Kidney glomerular epithelial cell (primary cell): ENCODE measurements around the gene NCR2.

Experiments used
- DNase-seq: peaks from one replicate; lab custom pipeline; 2025; lab: John Stamatoyannopoulos, UW

The NCR2 gene

DNA sequence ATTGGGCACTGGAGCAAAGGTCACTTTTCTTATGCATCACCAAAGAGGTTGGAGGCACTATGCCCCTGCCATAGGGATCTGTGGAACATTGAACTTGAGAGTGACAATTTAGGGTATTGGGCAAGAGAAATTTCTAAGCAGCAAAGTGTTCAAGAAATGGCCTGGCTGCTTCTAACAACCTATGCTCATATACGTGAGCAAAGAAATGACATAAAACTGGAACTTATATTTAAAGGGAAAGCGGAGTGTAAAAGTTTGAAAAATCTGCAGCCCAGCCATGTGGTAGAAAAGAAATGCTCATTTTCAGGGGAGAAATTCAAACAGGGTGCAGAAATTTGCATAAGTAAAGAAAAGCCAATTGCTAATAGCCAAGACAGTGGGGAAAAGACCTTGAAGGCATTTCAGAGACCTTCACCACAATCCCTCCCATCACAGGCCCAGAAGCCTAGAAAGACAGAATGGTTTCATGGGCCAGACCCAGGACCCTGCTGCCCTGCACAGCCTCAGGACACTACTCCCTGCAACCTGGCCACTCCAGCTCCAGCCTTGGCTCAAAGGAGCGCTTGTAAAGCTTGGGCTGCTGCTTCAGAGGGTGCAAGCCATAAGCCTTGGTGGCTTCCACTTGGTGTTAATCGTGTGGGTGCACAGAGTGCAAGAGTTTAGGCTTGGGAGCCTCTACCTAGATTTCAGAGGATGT, 24.4 kb downstream of the NCR2 start:
- DNase-seq, result no peak

DNA sequence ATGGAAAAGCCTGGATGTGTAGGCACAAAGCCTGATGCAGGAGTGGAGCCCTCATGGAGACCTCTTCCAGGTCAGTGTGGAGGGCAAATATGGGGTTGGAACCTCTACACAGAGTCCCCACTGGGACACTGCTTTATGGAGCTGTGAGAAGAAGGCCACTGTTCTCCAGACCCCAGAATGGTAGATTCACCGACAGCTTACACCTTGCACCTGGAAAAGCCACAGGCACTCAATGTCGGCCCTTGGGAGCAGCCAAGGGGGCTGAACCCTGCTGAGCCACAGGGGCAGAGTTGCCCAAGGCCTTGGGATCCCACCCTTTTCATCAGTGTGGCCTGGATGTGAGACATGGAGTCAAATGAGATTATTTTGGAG, 24.9 kb downstream of the NCR2 start:
- no peak for DNase-seq

DNA sequence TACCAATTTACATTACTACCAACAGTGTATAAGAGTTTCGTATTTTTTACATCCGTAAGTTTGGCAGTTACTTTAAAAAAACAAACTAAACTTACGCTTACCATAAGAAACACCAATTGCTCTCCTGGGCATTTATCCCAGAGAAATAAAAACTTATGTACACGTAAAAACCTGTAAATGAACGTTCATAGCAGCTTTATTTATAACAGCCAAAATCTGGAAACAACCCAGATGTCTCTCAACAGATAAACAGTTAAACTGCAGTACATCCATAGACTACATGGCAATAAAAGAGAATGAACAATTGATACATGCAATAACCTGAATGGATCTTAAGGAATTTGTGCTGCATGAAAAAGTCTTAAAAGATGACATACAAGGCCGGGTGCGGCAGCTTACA, 30.7 kb downstream of the NCR2 start:
- no peak for DNase-seq

DNA sequence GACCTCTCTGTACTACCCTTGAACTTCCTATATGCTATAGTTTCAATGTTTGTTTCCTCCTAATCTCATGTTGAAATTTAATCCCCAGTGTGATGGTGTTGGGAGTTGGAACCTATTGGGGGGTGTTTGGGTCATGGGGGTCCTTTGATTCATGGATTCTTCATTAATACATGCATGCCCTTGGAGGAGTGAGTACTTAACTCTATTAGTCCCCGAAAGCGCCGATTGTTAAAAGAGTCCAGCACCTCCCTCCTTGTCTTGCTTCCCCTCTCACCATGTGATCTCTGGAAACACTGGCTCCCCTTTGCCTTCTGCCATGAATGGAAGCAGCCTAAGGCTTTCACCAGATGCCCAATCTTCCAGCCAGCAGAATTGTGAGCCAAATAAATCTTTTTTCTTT, 31.7 kb downstream of the NCR2 start:
- no peak for DNase-seq

DNA sequence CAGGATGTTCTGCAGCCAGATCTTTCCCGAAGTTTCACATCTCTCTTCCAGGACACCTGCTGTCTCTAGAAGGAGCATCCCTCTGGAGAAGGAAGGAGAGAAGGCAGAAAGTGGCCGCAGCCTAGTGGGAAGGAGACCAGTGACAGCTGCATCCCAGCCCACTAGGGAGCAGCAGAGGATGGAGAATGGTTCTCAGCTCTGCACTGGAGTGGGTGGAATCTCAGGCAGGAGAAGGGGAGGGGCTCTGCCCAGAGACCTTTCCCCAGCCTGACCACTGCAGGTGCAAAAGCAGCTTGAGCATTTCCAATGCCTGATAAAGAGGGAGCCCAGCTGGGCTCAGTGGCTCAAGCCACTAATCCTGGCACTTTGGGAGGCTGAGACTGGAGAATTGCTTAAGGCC, 32.3 kb downstream of the NCR2 start:
- DNase-seq, result peak; percentile 54

DNA sequence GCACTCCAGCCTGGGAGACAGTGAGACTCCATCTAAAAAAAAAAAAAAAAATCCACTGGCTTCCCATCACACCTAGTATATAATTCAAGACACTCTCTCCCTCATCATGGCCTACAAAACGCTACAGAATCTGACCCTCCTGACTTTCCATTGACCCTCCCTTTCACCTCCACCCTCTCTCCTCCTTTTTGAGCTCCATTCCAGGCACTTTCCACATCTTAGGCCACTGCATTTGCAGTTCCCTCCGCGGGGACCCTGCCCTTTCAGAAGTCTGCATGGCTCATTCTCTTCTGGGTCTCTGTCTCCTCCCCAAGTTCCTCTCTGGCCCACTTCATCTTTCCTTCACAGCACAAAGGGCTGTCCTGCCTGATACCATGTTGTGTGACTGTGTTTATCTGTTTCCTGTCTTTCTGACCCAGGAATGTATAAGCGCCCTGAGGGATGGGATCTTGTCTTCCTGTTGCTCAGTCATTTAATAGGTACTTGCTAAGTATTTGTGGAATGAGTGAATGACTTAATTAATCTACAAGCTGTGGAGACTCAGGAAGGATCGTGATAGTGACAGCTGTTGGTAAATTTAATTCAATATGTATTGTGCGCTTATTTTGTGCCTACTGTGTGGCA, 35.2 kb downstream of the NCR2 start:
- DNase-seq, result no peak

DNA sequence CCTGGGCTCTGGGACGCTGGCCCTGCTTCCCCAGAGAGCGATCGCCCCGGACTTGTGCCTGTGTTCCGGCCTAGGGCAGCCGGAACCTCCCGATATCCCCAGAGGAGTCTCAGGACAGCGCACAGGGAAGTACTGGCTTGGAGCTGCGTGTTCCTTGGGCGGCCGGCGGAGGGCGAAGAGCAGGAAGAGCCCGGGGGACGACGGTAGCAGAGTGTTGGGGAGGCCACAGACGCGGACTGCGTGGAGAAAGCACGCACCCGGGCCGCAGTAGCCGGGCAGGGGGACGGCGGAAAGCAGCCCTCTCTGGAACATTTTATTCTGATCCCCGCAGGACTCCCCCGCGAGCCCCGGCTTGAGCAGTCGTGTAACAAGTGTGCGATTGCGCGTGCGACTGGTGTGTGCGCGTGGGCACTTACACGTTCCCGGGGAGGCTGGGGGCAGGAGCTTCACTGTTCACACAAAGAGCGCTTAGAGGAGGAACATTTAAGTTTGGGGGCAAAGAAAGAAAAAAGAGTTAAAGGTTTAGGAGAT, 36.1 kb downstream of the NCR2 start:
- peak; percentile 5 for DNase-seq

DNA sequence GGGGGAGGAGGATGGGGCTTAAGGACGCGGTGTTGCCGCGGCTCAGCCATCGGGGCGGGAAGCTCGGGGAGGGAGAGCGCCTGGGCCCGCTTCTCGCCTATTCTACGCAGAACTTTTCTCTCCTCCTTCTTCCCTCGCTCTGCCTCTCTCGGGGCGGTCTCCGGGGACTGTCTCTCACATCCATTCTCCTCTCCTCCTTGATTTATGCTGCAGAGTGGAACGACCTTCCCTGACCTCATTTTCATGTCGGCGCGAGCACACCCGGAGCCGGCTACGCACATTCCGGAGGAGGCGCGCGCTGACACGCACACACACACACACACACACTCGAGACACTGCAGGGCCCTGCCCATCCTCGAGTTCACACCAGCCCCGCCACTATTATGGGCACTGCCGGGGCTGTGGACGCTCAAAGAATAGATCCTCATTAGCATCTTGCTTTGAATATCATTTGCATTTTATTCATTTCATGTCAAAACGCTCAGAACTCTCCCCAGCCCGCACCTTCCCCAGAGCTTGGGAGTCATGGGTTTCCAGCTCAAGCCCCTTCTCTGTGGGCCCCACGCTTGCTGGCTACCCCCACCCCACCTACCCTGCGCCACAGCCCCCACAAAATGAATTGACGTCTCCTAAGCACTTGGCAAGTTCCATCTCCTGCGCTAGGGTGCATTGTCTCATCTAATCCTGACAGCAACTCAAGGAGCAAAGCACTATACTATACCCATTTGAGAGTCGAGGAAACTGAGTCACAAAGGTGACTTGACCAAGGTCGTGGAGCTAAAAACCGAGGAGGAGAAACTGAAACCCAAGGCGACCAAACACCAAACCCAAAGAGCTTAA, 36.8 kb downstream of the NCR2 start:
- no peak for DNase-seq

DNA sequence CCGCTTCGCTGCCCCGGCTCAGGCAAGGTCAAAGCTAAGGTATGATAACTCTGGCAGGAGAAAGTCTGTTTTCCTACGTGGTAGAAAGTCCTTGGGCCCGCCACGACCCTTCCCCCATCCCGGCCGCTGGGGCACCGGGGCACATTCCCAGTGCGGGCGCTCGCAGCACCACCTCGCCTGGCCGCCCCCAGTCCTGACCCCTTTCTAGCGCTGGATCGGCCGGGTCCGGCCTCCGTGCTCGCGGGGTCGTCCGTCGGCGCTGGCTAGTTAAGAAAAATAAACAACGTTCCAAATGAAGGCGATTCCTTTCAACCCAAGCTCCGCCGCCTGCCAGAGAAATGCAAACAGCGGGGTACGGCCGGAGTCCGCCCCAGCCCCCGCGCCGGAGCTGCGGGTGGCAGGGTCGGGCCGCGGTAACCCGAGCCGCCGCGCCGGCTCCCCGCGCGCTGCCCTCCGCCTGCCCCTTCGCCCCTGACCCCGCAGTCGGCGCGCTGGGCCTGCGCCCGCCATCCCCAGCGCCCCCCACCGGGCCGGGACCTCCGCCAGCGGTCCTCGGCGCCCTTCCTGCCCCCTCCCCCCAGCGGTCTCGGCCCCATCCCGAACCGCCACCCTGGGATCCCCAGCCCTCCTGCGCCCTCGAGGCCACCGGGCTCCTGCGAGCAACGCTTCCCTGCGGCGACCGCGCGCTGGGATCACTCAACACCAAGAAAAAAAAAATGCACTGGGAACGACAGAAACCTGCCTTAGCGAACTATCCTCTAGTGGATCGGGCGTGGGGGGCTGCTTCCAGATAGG, 37.6 kb downstream of the NCR2 start:
- no peak for DNase-seq

DNA sequence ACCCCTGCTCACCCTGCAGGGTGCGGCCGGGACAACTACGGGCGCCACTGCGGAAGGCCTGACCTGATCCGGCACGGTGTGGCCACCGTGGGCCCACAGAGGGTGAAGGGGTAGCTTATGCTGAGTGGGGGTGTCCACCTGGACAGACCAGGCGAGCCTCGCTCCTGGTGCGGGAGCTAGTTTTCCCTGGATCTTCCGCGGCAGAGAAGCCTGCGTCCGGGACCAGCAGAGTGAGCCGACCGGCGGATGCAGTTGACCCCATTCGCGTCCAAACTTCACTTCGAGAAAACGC, 38.2 kb downstream of the NCR2 start:
- no peak for DNase-seq

DNA sequence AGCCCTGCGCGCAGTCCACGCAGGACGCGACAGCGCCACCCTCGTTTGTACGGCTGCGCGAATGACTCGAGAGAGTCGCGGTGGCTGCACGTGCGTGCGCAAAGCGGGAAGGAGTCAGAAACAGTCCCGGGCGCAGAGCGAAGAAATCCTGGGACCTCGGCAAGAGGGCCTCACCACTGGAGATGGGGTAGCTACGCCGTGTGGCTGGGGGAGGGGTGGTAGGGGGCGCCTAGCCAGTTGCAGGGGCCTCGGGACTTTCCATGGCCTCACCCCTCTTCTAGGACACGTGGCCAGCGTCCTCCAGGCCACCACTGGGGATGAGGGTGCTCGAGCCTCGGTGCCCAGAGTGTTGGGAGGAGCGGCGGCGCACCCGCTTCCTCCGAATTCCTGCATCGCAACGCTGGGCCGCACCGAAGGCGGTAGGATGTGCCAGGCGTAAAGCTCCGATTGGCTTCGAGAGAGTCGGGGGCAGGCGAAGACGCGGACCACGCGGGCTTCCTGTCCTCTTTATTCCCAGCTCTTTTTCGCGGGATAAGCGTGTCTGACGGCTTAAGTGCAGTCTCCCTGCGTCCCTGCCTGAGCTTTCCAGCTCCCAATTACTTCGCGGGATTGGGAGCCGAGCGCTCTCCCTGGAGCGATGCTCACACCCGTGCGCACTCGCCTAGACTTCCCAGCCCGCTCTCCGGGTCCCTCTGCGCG, 38.7 kb downstream of the NCR2 start:
- no peak for DNase-seq

DNA sequence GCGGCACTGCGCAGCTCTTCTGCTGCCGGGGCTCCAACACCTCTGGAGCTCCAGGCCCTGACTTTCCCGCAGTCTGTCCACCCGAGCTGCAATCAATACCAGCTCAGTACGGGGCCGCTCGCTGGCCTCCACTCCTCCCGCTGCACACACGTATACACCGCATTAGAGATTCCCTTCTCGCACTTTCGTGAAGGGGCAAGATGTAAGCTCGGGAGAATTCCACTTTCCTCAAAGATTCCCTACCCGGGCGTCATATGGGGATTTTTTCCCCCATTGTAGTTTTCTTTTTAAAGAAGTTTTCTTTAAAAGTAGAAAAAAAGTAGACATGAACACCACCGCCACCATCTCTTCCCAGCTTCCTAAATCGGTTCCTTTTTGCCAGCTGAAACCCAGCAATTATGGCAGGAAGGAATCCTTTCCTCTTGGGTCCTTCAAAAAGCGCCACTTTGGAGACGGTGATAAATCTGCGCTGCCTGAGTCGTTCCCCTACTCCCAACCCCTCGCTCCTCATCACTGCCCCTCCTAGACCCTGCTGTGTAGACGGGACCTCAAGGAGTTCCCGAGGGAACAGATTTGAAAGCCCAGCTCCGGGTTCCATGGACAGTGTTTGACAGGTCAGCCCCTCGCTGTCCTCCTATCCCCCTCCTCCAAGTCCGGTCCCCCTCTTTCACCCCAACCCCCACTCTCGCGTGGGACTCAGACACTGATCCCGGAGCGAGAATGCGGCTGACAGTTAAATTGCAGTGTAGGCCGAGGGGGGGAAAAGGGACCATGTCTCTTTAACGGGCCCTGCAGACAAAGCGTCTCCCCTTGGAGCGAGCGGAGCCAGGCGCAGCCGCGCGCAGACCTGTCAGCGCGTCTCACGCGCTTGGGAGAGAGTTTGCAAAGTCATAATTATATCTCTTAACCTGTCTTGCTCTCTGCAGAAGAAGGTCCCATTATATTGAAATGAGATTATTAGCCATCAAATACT, 39.5 kb downstream of the NCR2 start:
- no peak for DNase-seq

DNA sequence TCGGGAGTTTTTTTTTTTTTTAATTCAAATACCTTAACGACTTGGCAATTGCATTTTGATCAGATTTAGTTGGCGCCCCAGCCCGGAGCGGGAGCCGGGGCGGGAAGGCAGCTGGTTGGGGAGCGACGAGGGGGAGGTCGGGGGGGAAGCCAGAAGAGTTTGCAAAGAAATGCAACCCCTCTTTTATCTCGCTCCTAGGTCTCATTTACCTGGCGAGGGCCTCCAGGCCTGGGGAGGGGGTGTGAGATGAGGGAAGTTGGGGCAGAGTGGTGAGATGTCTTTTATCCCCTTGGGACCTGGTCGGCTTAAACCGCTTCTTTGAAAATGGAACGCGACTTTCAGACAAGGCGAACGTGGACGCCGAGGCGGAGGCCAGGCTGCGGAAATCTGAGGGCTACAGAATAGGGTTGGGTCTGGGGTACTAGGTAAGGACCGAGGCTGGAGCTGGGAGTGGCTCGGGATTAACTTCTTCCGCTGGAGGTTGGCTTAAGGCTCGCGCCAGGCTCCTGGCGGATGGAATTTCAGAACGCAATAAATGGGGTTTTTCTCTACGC, 40.3 kb downstream of the NCR2 start:
- DNase-seq, result no peak

DNA sequence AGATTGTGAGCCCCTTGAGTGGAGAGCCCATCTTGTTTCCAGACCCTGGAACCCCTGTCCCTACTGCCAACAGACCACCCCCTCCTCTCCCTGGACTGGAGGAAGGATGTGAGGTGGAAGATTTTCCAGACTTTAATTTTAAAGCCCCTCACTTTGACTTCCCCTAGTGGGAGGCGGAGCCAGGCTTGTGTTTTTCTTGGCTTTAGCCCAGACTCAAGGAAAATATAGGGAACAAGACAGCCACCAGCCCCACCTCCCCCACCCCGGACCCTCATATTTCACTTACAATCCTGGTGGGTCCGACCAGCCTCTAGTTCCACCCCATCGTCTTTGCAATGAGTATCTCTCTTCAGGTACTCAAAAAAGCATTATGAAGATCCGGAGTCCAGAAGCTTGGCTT, 40.8 kb downstream of the NCR2 start:
- no peak for DNase-seq

DNA sequence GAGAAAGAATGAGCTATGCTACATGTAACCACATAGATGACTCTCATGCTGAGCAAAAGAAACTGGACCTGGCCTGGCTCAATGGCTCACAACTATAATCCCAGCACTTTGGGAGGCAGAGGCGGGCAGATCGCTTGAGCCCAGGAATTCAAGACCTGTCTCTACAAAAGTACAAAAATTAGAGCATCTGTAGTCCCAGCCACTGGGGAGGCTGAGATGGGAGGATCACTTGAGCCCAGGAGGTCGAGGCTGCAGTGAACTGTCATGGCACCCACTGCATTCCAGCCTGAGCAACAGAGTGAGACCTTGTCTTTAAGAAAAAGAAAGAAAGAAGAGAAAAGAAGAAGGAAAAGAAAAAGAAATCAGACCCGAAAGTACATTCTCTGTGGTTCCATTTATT, 41.7 kb downstream of the NCR2 start:
- DNase-seq, result no peak

DNA sequence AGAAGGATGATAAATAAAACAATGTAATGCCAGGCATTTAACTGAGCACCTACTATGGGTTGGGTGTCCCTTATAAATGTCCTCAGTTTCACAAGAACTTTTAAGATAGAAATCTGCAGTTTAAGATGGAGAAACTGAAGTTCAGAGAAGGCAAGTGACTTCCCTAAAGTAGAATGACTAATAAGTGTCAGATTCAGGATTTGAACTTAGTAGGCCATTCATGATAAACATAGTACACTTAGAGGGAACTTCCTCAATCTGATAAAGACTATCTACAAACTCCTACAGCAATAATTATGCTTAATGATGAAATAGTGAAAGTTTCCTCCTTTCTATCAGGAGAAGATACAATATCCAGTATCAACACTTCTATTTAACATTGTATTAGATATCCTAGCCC, 43.9 kb downstream of the NCR2 start:
- DNase-seq, result no peak

DNA sequence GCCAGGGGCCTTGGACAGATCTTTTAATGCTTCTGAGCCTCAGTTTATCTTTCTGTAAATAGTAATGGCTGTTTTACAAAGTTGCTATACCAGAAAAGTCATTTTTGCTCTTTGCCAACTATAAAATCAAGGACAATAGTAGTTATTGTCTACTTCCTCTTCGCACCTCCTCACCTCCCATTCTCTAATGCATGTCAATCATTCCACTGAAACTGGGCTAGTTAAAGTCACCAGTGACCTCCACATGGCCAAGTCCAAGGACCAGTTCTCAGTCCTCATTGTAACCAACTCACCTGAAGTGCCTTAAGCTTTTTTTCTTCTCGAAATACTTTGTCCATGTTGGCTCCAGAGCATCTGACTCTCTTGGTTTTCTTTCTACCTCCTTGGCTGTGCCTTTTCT, 51.2 kb downstream of the NCR2 start:
- DNase-seq, result no peak

DNA sequence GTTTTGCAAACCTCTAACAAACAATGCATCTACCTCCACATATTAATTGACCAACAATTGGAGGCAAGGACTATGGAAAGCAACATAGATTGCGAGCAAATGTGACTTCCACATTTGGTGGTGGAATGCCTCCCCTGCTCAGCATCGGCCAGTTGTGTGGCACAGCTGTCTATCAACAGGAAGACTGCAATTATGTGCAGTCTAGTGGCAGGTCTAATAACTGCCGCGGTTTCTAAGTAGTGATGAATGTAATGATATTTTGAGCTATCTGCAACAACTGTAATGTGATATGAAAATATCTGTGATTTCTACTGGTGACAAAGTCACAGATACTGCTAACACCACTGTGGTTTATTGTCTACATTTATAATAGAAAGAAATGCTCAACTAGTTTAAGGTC, 56.8 kb downstream of the NCR2 start:
- no peak for DNase-seq

DNA sequence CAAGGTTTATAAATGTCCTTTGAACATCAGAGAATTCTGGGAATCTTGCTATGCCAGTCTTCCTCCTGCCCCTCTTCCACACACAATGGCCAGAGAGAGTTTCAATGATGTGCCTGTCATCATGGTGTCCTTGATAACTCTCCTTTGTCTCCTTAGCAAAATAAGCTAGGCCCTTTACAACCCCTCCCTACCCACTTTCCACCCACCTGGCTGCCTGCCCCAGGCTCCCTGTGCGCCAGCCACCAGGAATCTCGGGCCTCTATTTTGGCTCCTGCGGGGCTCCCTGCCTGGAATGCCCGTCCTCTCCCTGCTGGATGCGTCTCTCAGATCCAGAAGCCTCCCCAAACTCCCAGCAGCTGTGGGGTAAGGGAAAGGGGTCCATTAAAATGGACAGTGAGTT, 60.9 kb downstream of the NCR2 start:
- DNase-seq, result no peak

DNA sequence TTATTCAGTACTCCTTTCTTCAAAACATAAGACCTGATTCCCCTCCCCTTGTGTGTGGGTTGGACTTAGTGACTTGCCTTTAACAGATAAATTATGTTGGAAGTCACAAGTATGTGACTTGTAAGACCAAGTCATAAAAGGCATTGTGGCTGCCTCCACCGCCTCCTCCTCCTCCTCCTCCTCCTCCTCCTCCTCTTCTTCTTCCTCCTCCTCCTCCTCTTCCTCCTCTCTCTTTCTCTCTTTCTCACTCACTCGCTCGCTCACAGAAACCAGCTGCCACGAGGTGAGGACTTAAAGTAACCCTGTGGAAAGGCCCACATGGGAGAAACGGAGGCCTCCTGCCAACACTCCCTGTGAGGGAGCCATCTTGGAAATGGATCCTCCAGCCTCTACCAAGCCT, 64.0 kb downstream of the NCR2 start:
- DNase-seq, result no peak
